Bronchial epithelial cell (primary cell): ENCODE measurements around the gene SEC14L2. TPM values are rescaled to one million over a fixed set of nuclear protein-coding genes. Genes with fewer than 3 reads are reported as not detected.

Experiments
- DNase-seq: peaks from one replicate; pipeline ENCODE4 v3.0.0-alpha.2; 2010; ENCODE audit warnings: low read depth
- FAIRE-seq: peaks from 2 replicates; lab custom pipeline; 2011; peaks lifted over from hg19 to GRCh38; lab: Jason Lieb, UNC
- H3K27me3 ChIP-seq: 2 replicates; pipeline ENCODE4 v1.5.1; 2011; ENCODE audit warnings: low read length; ENCODE audit not compliant: control insufficient read depth, insufficient read depth
- H3K36me3 ChIP-seq: 2 replicates; pipeline ENCODE4 v1.5.1; 2011; ENCODE audit warnings: low read length; ENCODE audit not compliant: control insufficient read depth, insufficient read depth
- H3K4me3 ChIP-seq: 2 replicates; pipeline ENCODE4 v1.5.1; 2011; ENCODE audit warnings: mild to moderate bottlenecking, low read depth, low read length, control low read depth
- CTCF ChIP-seq: IDR thresholded peaks from 2 replicates; pipeline ENCODE4 v1.5.1; 2011; ENCODE audit warnings: mild to moderate bottlenecking, moderate library complexity, low read length, control low read depth, inconsistent platforms; ENCODE audit not compliant: insufficient read depth, severe bottlenecking
- total RNA-seq: library from RNA; depleted of rRNA; stranded (reverse); fragments of >200 nt; gene quantifications from 2 replicates; pipeline ENCODE4 v1.2.1, GENCODE V29; 2014

The SEC14L2 gene
- total RNA-seq, 1 donor from 2014 or later = 34.5 TPM

GRCh38 chr22:30354644-30355043 lies 42.2 kb upstream of the SEC14L2 start:
- TF ChIP-seq CTCF = no peak
- FAIRE-seq (no peak), DNase-seq (no peak)
- no peaks in the 10 kb centered on the region for H3K27me3 ChIP-seq
- no peak overlapping the region for H3K4me3 ChIP-seq
- H3K36me3 ChIP-seq = peaks cover 17% of the 10 kb centered on the region

GRCh38 chr22:30356449-30357235 lies 40.2 kb upstream of the SEC14L2 start, which contains the start of the genes CCDC157 and SF3A1:
TSS of gene CCDC157 (plus strand) at chr22:30357007. CDS start at chr22:30366001, 8,994 bp downstream.
TSS of gene SF3A1 (minus strand) at chr22:30356894. CDS start at chr22:30356792, 102 bp downstream.
- FAIRE-seq = no peak
- peak within 1 kb of the TSS; percentile 89 for H3K4me3 ChIP-seq
- peak; percentile 79 for DNase-seq
- H3K36me3 ChIP-seq = peaks cover 13% of the 10 kb centered on the region
- no peaks in the 10 kb centered on the region for H3K27me3 ChIP-seq
- TF ChIP-seq CTCF = no peak

GRCh38 chr22:30357236-30357570 lies 39.6 kb upstream of the SEC14L2 start:
- Histone ChIP-seq H3K4me3 (peak overlapping the region; percentile 89), H3K27me3 (no peaks in the 10 kb centered on the region), H3K36me3 (peaks cover 8% of the 10 kb centered on the region)
- DNase-seq (no peak), FAIRE-seq (no peak)
- TF ChIP-seq CTCF = no peak

GRCh38 chr22:30357650-30358215 lies 39.1 kb upstream of the SEC14L2 start:
- no peak for TF ChIP-seq CTCF
- DNase-seq (no peak), FAIRE-seq (no peak)
- H3K27me3 ChIP-seq = no peaks in the 10 kb centered on the region
- peaks cover 3% of the 10 kb centered on the region for H3K36me3 ChIP-seq
- no peak overlapping the region for H3K4me3 ChIP-seq

- FAIRE-seq = no peak
- no peak for TF ChIP-seq CTCF
Measured at GRCh38 chr22:30358541-30358940, 38.3 kb upstream of the SEC14L2 start.

More at GRCh38 chr22:30358541-30358940, 38.3 kb upstream of the SEC14L2 start:
- no peak overlapping the region for H3K4me3 ChIP-seq
- H3K27me3 ChIP-seq = no peaks in the 10 kb centered on the region
- H3K36me3 ChIP-seq = no peaks in the 10 kb centered on the region
- DNase-seq = no peak
